ENCODE results near the gene KRTAP21-3. TPM values are rescaled to one million over a fixed set of nuclear protein-coding genes. Genes with fewer than 3 reads are reported as not detected.

KRTAP21-3 gene
- total and polyA plus RNA-seq, 3 donors from 2014 or later: not detected

GRCh38 chr21:30740462-30740861, 21.9 kb upstream of the KRTAP21-3 start:
- DNase-seq: no peak
- Histone ChIP-seq H3K36me3 (ENCODE audit: low read depth, missing control alignments) (no peaks in the 10 kb centered on the region), H3K4me1 (no peaks in the 10 kb centered on the region), H3K27me3 (no peaks in the 10 kb centered on the region), H3K27ac (no peak overlapping the region), H3K4me3 (no peak overlapping the region), H3K9me3 (no peaks in the 10 kb centered on the region)
- intact Hi-C loops (cut with DNase I; ENCODE audit: low total_unique reads): no loop called here
- 73 to 87% methylated on average over 2 of the region's 2 CpGs for WGBS, 2 donors
- TF ChIP-seq CTCF (IDR thresholded peaks at IDR 0.05): no peak
- TF ChIP-seq POLR2A (IDR thresholded peaks at IDR 0.05): no peak

- Histone ChIP-seq H3K27me3 (no peaks in the 10 kb centered on the region), H3K36me3 (ENCODE audit: low read depth, missing control alignments) (no peaks in the 10 kb centered on the region), H3K4me1 (no peaks in the 10 kb centered on the region), H3K4me3 (no peak overlapping the region), H3K9me3 (no peaks in the 10 kb centered on the region), H3K27ac (no peak overlapping the region)
- TF ChIP-seq CTCF (IDR thresholded peaks at IDR 0.05): no peak
- no peak for TF ChIP-seq POLR2A (IDR thresholded peaks at IDR 0.05)
- no peak for DNase-seq
- 79% methylated on average over 1 of the region's 1 CpG for WGBS, 2 donors
- intact Hi-C loops (cut with DNase I; ENCODE audit: low total_unique reads): no loop called here
These were observed 14.4 kb upstream of the KRTAP21-3 start for GRCh38 chr21:30733026-30733425.

- 75 to 84% methylated on average over 1 of the region's 1 CpG for WGBS, 2 donors
- H3K36me3 ChIP-seq (ENCODE audit: low read depth, missing control alignments): no peaks in the 10 kb centered on the region
- intact Hi-C loops (cut with DNase I; ENCODE audit: low total_unique reads): no loop called here
These were observed 8.1 kb upstream of the KRTAP21-3 start for GRCh38 chr21:30726726-30727125.

GRCh38 chr21:30719401-30719800, 824 bp upstream of the KRTAP21-3 start:
- DNase-seq: no peak
- H3K4me3 ChIP-seq: no peak overlapping the region
- intact Hi-C loops (cut with DNase I; ENCODE audit: low total_unique reads): no loop called here
- no peaks in the 10 kb centered on the region for H3K27me3 ChIP-seq
- no peaks in the 10 kb centered on the region for H3K4me1 ChIP-seq
- H3K36me3 ChIP-seq (ENCODE audit: low read depth, missing control alignments): no peaks in the 10 kb centered on the region
- no peak overlapping the region for H3K27ac ChIP-seq
- H3K9me3 ChIP-seq: no peaks in the 10 kb centered on the region
- TF ChIP-seq POLR2A (IDR thresholded peaks at IDR 0.05) (no peak), CTCF (IDR thresholded peaks at IDR 0.05) (no peak)
- 85 to 86% methylated on average over 1 of the region's 1 CpG for WGBS, 2 donors

More at GRCh38 chr21:30726726-30727125, 8.1 kb upstream of the KRTAP21-3 start:
- no peak for DNase-seq
- H3K4me3 ChIP-seq: no peak overlapping the region
- H3K27me3 ChIP-seq: no peaks in the 10 kb centered on the region
- no peak for TF ChIP-seq CTCF (IDR thresholded peaks at IDR 0.05)
- TF ChIP-seq POLR2A (IDR thresholded peaks at IDR 0.05): no peak
- H3K4me1 ChIP-seq: no peaks in the 10 kb centered on the region
- H3K27ac ChIP-seq: no peak overlapping the region
- H3K9me3 ChIP-seq: no peaks in the 10 kb centered on the region

GRCh38 chr21:30717105-30717504, 1.5 kb downstream of the KRTAP21-3 start:
- intact Hi-C loops (cut with DNase I; ENCODE audit: low total_unique reads): no loop called here
- Histone ChIP-seq H3K27me3 (no peaks in the 10 kb centered on the region), H3K4me3 (no peak overlapping the region), H3K36me3 (ENCODE audit: low read depth, missing control alignments) (no peaks in the 10 kb centered on the region), H3K4me1 (no peaks in the 10 kb centered on the region), H3K9me3 (no peaks in the 10 kb centered on the region), H3K27ac (no peak overlapping the region)
- TF ChIP-seq POLR2A (IDR thresholded peaks at IDR 0.05) (no peak), CTCF (IDR thresholded peaks at IDR 0.05) (no peak)
- DNase-seq: no peak
- 89 to 92% methylated on average over 2 of the region's 2 CpGs for WGBS, 2 donors

All from testis (tissue), 3 donors.